GM23338 (cell line): Measurements from ENCODE around the gene MBD3L5.

Experiments used
- CREB1 ChIP-seq: fragments of 250-450 bp; sonication (Bioruptor Pico); IDR thresholded peaks from 2 replicates; pipeline ENCODE4 v1.5.0; 2020; ENCODE audit warnings: low read depth, mild to moderate bottlenecking, moderate library complexity
- EZH2 ChIP-seq: fragments of 200-600 bp; sonication (generic); IDR thresholded peaks from one replicate; pipeline ENCODE4 v1.8.0; 2017; ENCODE audit warnings: antibody characterized with exemption, mild to moderate bottlenecking, low read depth; ENCODE audit not compliant: unreplicated experiment
- EZH2phosphoT487 ChIP-seq: fragments of 200-600 bp; sonication (generic); IDR thresholded peaks from one replicate; pipeline ENCODE4 v1.8.1; 2018; ENCODE audit warnings: antibody characterized with exemption; ENCODE audit not compliant: unreplicated experiment
- JUNB ChIP-seq: IDR thresholded peaks from one replicate; pipeline ENCODE4 v1.6.1; 2016; ENCODE audit warnings: antibody characterized with exemption; ENCODE audit not compliant: unreplicated experiment
- NANOG ChIP-seq: IDR thresholded peaks from 2 replicates; pipeline ENCODE4 v1.6.1; 2016; ENCODE audit warnings: antibody characterized with exemption, borderline replicate concordance
- POLR2AphosphoS5 ChIP-seq: IDR thresholded peaks from 2 replicates; pipeline ENCODE4 v1.6.1; 2016; ENCODE audit warnings: antibody characterized with exemption, low read depth
- STAT1 ChIP-seq: IDR thresholded peaks from one replicate; pipeline ENCODE4 v1.6.1; 2016; ENCODE audit warnings: antibody characterized with exemption; ENCODE audit not compliant: unreplicated experiment
- ZNF114 ChIP-seq: fragments of 250-450 bp; sonication (Bioruptor Pico); IDR thresholded peaks from 2 replicates; pipeline ENCODE4 v1.5.0; 2020; ENCODE audit warnings: mild to moderate bottlenecking, moderate library complexity
- TF ChIP-seq, protein P1 (sequence below), 2 experiments: fragments of 200-600 bp in 1 of 2; sonication (generic) in 1 of 2; conservative IDR thresholded peaks; 2 replicates each; pipeline versions ENCODE4 v1.5.1 to v1.6.1; 2016 to 2017; ENCODE audit warnings: antibody characterized with exemption in 2 of 2, low read depth in 2 of 2, mild to moderate bottlenecking in 2 of 2, moderate library complexity in 1 of 2
- TF ChIP-seq, protein P2 (sequence below): IDR thresholded peaks from one replicate; pipeline ENCODE4 v1.6.1; 2018; ENCODE audit warnings: antibody characterized with exemption; ENCODE audit not compliant: unreplicated experiment
- TF ChIP-seq, protein P3 (sequence below): fragments of 250-450 bp; sonication (Bioruptor Pico); IDR thresholded peaks from 2 replicates; pipeline ENCODE4 v1.5.0; 2020; ENCODE audit warnings: mild to moderate bottlenecking, moderate library complexity
- TF ChIP-seq, protein P4 (sequence below): IDR thresholded peaks from 2 replicates; pipeline ENCODE4 v1.6.1; 2016; ENCODE audit warnings: antibody characterized with exemption

DNA sequence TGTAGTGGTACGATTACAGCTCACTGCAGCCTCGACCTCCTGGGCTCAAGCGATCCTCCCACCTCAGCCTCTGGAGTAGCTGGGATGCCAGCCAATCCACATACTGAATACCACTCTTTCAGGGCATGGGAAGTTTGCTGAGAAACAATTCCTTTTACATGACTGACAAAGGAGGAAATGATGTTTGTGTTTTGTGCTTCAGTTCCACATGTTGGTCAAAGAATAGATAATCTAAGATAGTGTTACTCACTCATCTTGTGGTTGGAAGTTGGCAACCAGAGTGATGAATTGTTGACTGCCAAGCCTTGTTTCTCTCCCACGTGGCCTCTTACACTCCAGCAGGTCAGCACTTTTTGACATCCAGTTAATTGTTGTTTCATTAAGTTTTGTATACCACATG, 16.7 kb upstream of the MBD3L5 start:
- TF ChIP-seq, protein P1, sequence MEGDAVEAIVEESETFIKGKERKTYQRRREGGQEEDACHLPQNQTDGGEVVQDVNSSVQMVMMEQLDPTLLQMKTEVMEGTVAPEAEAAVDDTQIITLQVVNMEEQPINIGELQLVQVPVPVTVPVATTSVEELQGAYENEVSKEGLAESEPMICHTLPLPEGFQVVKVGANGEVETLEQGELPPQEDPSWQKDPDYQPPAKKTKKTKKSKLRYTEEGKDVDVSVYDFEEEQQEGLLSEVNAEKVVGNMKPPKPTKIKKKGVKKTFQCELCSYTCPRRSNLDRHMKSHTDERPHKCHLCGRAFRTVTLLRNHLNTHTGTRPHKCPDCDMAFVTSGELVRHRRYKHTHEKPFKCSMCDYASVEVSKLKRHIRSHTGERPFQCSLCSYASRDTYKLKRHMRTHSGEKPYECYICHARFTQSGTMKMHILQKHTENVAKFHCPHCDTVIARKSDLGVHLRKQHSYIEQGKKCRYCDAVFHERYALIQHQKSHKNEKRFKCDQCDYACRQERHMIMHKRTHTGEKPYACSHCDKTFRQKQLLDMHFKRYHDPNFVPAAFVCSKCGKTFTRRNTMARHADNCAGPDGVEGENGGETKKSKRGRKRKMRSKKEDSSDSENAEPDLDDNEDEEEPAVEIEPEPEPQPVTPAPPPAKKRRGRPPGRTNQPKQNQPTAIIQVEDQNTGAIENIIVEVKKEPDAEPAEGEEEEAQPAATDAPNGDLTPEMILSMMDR (conservative IDR thresholded peaks at IDR 0.05; ENCODE audit: low read depth in 2 of 2), result no peak
- TF ChIP-seq STAT1 (no peak), EZH2phosphoT487 (no peak), POLR2AphosphoS5 (no peak), CREB1 (CRISPR knock-in tag) (no peak), EZH2 (no peak), NANOG (no peak), ZNF114 (CRISPR knock-in tag) (no peak), JUNB (no peak)
- TF ChIP-seq, protein P2, sequence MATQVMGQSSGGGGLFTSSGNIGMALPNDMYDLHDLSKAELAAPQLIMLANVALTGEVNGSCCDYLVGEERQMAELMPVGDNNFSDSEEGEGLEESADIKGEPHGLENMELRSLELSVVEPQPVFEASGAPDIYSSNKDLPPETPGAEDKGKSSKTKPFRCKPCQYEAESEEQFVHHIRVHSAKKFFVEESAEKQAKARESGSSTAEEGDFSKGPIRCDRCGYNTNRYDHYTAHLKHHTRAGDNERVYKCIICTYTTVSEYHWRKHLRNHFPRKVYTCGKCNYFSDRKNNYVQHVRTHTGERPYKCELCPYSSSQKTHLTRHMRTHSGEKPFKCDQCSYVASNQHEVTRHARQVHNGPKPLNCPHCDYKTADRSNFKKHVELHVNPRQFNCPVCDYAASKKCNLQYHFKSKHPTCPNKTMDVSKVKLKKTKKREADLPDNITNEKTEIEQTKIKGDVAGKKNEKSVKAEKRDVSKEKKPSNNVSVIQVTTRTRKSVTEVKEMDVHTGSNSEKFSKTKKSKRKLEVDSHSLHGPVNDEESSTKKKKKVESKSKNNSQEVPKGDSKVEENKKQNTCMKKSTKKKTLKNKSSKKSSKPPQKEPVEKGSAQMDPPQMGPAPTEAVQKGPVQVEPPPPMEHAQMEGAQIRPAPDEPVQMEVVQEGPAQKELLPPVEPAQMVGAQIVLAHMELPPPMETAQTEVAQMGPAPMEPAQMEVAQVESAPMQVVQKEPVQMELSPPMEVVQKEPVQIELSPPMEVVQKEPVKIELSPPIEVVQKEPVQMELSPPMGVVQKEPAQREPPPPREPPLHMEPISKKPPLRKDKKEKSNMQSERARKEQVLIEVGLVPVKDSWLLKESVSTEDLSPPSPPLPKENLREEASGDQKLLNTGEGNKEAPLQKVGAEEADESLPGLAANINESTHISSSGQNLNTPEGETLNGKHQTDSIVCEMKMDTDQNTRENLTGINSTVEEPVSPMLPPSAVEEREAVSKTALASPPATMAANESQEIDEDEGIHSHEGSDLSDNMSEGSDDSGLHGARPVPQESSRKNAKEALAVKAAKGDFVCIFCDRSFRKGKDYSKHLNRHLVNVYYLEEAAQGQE, result no peak
- TF ChIP-seq, protein P3, sequence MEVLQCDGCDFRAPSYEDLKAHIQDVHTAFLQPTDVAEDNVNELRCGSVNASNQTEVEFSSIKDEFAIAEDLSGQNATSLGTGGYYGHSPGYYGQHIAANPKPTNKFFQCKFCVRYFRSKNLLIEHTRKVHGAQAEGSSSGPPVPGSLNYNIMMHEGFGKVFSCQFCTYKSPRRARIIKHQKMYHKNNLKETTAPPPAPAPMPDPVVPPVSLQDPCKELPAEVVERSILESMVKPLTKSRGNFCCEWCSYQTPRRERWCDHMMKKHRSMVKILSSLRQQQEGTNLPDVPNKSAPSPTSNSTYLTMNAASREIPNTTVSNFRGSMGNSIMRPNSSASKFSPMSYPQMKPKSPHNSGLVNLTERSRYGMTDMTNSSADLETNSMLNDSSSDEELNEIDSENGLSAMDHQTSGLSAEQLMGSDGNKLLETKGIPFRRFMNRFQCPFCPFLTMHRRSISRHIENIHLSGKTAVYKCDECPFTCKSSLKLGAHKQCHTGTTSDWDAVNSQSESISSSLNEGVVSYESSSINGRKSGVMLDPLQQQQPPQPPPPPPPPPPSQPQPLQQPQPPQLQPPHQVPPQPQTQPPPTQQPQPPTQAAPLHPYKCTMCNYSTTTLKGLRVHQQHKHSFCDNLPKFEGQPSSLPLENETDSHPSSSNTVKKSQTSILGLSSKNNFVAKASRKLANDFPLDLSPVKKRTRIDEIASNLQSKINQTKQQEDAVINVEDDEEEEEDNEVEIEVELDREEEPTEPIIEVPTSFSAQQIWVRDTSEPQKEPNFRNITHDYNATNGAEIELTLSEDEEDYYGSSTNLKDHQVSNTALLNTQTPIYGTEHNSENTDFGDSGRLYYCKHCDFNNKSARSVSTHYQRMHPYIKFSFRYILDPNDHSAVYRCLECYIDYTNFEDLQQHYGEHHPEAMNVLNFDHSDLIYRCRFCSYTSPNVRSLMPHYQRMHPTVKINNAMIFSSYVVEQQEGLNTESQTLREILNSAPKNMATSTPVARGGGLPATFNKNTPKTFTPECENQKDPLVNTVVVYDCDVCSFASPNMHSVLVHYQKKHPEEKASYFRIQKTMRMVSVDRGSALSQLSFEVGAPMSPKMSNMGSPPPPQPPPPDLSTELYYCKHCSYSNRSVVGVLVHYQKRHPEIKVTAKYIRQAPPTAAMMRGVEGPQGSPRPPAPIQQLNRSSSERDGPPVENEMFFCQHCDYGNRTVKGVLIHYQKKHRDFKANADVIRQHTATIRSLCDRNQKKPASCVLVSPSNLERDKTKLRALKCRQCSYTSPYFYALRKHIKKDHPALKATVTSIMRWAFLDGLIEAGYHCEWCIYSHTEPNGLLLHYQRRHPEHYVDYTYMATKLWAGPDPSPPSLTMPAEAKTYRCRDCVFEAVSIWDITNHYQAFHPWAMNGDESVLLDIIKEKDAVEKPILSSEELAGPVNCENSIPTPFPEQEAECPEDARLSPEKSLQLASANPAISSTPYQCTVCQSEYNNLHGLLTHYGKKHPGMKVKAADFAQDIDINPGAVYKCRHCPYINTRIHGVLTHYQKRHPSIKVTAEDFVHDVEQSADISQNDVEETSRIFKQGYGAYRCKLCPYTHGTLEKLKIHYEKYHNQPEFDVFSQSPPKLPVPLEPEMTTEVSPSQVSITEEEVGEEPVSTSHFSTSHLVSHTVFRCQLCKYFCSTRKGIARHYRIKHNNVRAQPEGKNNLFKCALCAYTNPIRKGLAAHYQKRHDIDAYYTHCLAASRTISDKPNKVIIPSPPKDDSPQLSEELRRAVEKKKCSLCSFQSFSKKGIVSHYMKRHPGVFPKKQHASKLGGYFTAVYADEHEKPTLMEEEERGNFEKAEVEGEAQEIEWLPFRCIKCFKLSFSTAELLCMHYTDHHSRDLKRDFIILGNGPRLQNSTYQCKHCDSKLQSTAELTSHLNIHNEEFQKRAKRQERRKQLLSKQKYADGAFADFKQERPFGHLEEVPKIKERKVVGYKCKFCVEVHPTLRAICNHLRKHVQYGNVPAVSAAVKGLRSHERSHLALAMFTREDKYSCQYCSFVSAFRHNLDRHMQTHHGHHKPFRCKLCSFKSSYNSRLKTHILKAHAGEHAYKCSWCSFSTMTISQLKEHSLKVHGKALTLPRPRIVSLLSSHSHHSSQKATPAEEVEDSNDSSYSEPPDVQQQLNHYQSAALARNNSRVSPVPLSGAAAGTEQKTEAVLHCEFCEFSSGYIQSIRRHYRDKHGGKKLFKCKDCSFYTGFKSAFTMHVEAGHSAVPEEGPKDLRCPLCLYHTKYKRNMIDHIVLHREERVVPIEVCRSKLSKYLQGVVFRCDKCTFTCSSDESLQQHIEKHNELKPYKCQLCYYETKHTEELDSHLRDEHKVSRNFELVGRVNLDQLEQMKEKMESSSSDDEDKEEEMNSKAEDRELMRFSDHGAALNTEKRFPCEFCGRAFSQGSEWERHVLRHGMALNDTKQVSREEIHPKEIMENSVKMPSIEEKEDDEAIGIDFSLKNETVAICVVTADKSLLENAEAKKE (CRISPR knock-in tag), result no peak
- TF ChIP-seq, protein P4, sequence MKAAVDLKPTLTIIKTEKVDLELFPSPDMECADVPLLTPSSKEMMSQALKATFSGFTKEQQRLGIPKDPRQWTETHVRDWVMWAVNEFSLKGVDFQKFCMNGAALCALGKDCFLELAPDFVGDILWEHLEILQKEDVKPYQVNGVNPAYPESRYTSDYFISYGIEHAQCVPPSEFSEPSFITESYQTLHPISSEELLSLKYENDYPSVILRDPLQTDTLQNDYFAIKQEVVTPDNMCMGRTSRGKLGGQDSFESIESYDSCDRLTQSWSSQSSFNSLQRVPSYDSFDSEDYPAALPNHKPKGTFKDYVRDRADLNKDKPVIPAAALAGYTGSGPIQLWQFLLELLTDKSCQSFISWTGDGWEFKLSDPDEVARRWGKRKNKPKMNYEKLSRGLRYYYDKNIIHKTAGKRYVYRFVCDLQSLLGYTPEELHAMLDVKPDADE, result no peak
